GM19467 (cell line): ENCODE measurements around the gene AHDC1.

Experiments
- ATAC-seq: cut with Tn5 transposase; IDR thresholded peaks from one replicate; pipeline ENCODE4 v1.9.1; 2021; ENCODE audit warnings: mild to moderate bottlenecking, moderate library complexity; ENCODE audit not compliant: unreplicated experiment

Gene AHDC1

GRCh38 chr1:27535386-27535785 is 68.6 kb downstream of the AHDC1 start:
- ATAC-seq, result no peak

- ATAC-seq, result no peak
These were observed 71.8 kb downstream of the AHDC1 start for GRCh38 chr1:27531959-27532685.

- no peak for ATAC-seq
These were observed 73.8 kb downstream of the AHDC1 start for GRCh38 chr1:27530192-27530591.

GRCh38 chr1:27529704-27530018 is 74.3 kb downstream of the AHDC1 start:
- ATAC-seq, result no peak

GRCh38 chr1:27528818-27529703 is 74.9 kb downstream of the AHDC1 start:
- ATAC-seq, result no peak

- no peak for ATAC-seq
These were observed 75.8 kb downstream of the AHDC1 start for GRCh38 chr1:27527890-27528817.

GRCh38 chr1:27527223-27527889 is 76.6 kb downstream of the AHDC1 start:
- no peak for ATAC-seq

GRCh38 chr1:27526569-27527222 is 77.2 kb downstream of the AHDC1 start:
- no peak for ATAC-seq

- ATAC-seq, result no peak
These were observed 78.4 kb downstream of the AHDC1 start for GRCh38 chr1:27525296-27526272.

- no peak for ATAC-seq
These were observed 80.5 kb downstream of the AHDC1 start for GRCh38 chr1:27523337-27524020.

- ATAC-seq, result no peak
These were observed 81.3 kb downstream of the AHDC1 start for GRCh38 chr1:27522432-27523336.

- no peak for ATAC-seq
These were observed 82.0 kb downstream of the AHDC1 start for GRCh38 chr1:27521861-27522431.

GRCh38 chr1:27521336-27521831 is 82.6 kb downstream of the AHDC1 start:
- ATAC-seq, result no peak

GRCh38 chr1:27520651-27521050 is 83.3 kb downstream of the AHDC1 start:
- ATAC-seq, result no peak

GRCh38 chr1:27519331-27520258 is 84.3 kb downstream of the AHDC1 start:
- no peak for ATAC-seq

- ATAC-seq, result no peak
These were observed 85.1 kb downstream of the AHDC1 start for GRCh38 chr1:27518808-27519207.
